PFSK-1 (cell line): ENCODE data around the gene TBC1D9B.

ENCODE experiments used
- FOXP2 ChIP-seq: optimal IDR thresholded peaks from 2 replicates; pipeline ENCODE3; 2011; ENCODE audit warnings: borderline replicate concordance, control low read depth, inconsistent platforms; ENCODE audit not compliant: insufficient read depth; ENCODE audit errors: extremely low read length, extremely low read depth
- POLR2AphosphoS5 ChIP-seq: IDR thresholded peaks from 2 replicates; pipeline ENCODE4 v1.6.1; 2012; ENCODE audit warnings: low read depth, mild to moderate bottlenecking, control low read depth, low read length, moderate library complexity
- REST ChIP-seq, 2 experiments: IDR thresholded peaks; 2 replicates each; pipeline versions ENCODE4 v1.6.1 to v1.8.0; 2011 to 2012; ENCODE audit warnings: low read depth in 2 of 2, low read length in 2 of 2, control low read depth in 1 of 2, inconsistent platforms in 1 of 2, mild to moderate bottlenecking in 1 of 2, moderate library complexity in 1 of 2; ENCODE audit not compliant: insufficient read depth in 1 of 2
- SIN3A ChIP-seq: IDR thresholded peaks from 2 replicates; pipeline ENCODE4 v1.6.1; 2012; ENCODE audit warnings: mild to moderate bottlenecking, low read length, moderate library complexity, borderline replicate concordance; ENCODE audit not compliant: insufficient read depth
- TAF1 ChIP-seq: IDR thresholded peaks from 2 replicates; pipeline ENCODE4 v1.6.1; 2012; ENCODE audit warnings: low read length, control low read depth, borderline replicate concordance; ENCODE audit not compliant: insufficient read depth

Gene TBC1D9B

DNA sequence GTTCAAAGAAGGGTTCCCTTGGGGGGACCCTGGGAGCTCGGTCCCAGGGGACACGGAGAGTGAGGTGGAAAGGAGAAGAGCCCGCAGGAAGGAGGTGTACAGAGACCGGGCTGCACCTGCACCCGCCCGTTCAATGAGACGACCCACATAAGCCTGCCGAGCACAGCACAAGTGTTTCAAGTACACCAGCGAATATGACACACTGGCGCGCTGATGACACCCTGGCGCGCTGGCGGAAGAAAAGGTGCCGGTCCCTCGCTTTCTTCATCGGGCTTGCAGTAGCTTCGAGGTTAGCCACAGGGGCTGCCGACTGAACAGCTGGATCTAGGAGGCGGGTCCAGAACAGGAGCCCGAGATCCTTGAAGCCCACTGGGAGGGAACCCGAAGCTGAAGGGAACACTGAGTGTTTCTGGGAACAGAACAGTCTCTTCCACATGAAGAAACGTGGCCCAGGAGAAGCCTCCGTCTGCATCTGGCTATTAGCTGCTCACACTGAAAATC lies 1.4 kb downstream of the TBC1D9B start:
- TF ChIP-seq POLR2AphosphoS5 (no peak), SIN3A (no peak), TAF1 (no peak), REST (IDR thresholded peaks at IDR 0.05; ENCODE audit: insufficient read depth in 1 of 2, low read depth in 2 of 2, low read length in 2 of 2) (no peak), FOXP2 (no peak)

DNA sequence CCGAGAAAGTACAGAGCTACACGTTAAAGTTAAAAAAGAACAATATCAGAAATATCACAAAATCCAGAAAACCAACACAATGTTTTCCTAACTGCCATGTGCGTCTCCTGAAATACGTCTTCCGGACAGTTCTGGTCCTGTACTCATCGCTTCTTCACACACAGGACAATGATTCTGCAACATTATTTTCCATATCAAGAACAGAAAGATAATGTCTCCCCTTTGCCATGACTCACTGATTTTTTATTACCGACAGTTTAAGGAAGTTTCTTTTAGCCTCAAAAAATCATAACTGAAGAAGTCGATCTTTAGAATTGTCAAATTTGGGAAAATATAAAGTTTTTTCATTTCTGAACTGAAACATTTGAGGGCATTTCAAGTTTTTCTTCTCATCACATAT lies 2.5 kb downstream of the TBC1D9B start:
- TF ChIP-seq FOXP2 (no peak), SIN3A (no peak), REST (IDR thresholded peaks at IDR 0.05; ENCODE audit: insufficient read depth in 1 of 2, low read depth in 2 of 2, low read length in 2 of 2) (no peak), TAF1 (no peak), POLR2AphosphoS5 (no peak)

DNA sequence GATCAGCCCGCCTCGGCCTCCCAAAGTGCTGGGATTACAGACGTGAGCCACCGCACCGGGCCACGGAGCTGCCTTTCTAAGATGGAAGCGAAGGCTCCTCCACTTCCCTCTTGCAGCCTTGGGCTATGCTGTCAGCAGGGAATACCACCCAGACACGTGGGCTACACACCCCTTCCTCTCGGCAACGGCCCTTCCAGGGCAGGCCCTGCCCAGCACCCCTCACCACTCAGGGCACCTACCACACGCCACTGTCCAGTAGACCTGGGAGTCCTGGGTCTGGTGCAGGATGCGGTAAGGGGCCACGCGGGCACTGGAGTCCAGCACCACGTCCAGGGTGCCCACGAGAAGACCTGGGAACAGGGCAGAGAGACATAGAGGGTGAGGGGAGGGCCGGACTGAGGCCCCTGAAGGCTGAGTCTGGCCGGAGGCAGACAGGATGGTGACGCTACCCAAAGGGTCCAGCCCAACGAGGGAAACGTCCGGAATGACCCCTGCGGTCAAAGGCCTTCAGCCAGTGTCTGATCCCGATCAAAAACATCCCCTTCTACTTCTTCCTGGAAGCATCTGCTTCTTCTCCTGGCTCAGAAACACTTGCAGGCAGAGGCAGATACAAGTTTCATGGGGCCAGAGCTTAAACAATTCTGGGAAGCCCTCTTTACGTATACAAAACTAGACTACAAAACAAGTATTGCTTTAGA lies 3.1 kb downstream of the TBC1D9B start:
- TF ChIP-seq FOXP2 (no peak), POLR2AphosphoS5 (no peak), SIN3A (no peak), TAF1 (no peak), REST (IDR thresholded peaks at IDR 0.05; ENCODE audit: insufficient read depth in 1 of 2, low read depth in 2 of 2, low read length in 2 of 2) (no peak)

- TF ChIP-seq REST (IDR thresholded peaks at IDR 0.05; ENCODE audit: insufficient read depth in 1 of 2, low read depth in 2 of 2, low read length in 2 of 2) (no peak), POLR2AphosphoS5 (no peak), SIN3A (no peak), TAF1 (no peak), FOXP2 (no peak)
These were observed 4.9 kb downstream of the TBC1D9B start for GRCh38 chr5:179902763-179903158.
